NCI-H82 treated with DMSO at 0.1 percent for 48 hours (cell line): ENCODE data around the gene PPP1R26.
"Not testable (repeated sequence)": the region's sequence is repeated elsewhere in the genome, so short reads cannot be mapped to it uniquely, and the experiment has no call there.

Source experiments
- DNase-seq: peaks from one replicate; lab custom pipeline; 2025; ENCODE audit not compliant: unreplicated experiment; lab: John Stamatoyannopoulos, UW

PPP1R26 gene

GRCh38 chr9:135535631-135536030 is 56.0 kb downstream of the PPP1R26 start:
- DNase-seq: not testable (repeated sequence)

- no peak for DNase-seq
These were observed 56.6 kb downstream of the PPP1R26 start for GRCh38 chr9:135536216-135536615.
